Prostate gland (tissue), 2 donors: ENCODE data around the gene TPRX1.

Source experiments
- CTCF ChIP-seq, 4 experiments: fragments of 200-600 bp in 2 of 4; fragments of 450-650 bp in 2 of 4; sonication (generic) in 2 of 4; IDR thresholded peaks; 1 replicate in 3 of 4; 2 replicates in 1 of 4; pipeline ENCODE4 v1.5.1; 2016 to 2019; ENCODE audit warnings: antibody characterized with exemption in 4 of 4, mild to moderate bottlenecking in 2 of 4, moderate library complexity in 2 of 4
- POLR2A ChIP-seq: fragments of 450-650 bp; IDR thresholded peaks from one replicate; pipeline ENCODE4 v1.6.1; 2016; ENCODE audit warnings: antibody characterized with exemption, mild to moderate bottlenecking

GRCh38 chr19:47806435-47806834 lies 2.1 kb upstream of the TPRX1 start:
- TF ChIP-seq CTCF (IDR thresholded peaks at IDR 0.05), result no peak
- TF ChIP-seq POLR2A, result no peak
